Mammary epithelial cell (primary cell): ENCODE data around the gene GRB10.

Source experiments
- EZH2 ChIP-seq: IDR thresholded peaks from 2 replicates; pipeline ENCODE4 v1.6.1; 2012; ENCODE audit warnings: low read length, inconsistent platforms, borderline replicate concordance
- TF ChIP-seq, protein P1 (sequence below), 2 donors: IDR thresholded peaks in 1 of 2; conservative IDR thresholded peaks in 1 of 2; 2 replicates each; pipeline ENCODE4 v1.5.1; 2011 to 2012; ENCODE audit warnings: inconsistent platforms in 2 of 2, low read length in 2 of 2, mild to moderate bottlenecking in 2 of 2, control low read depth in 1 of 2, low read depth in 1 of 2; ENCODE audit not compliant: insufficient read depth in 1 of 2; ENCODE audit errors: extremely low read depth in 1 of 2

DNA sequence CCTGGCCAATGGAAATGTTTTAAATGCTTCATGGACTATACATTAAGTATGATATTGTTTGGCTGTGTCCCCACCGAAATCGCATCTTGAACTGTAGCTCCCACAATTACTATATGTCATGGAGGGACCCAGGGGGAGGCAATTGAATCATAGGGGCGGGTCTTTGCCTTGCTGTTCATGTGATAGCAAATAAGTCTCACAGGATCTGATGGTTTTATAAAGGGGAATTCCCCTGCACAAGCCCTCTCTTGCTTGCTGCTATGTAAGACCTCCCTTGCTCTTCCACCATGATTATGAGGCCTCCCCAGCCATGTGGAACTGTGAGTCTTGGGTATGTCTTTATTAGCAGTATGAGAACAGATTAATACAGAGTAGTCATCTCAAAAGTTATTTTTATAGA lies 32.4 kb upstream of the GRB10 start:
- TF ChIP-seq, protein P1, sequence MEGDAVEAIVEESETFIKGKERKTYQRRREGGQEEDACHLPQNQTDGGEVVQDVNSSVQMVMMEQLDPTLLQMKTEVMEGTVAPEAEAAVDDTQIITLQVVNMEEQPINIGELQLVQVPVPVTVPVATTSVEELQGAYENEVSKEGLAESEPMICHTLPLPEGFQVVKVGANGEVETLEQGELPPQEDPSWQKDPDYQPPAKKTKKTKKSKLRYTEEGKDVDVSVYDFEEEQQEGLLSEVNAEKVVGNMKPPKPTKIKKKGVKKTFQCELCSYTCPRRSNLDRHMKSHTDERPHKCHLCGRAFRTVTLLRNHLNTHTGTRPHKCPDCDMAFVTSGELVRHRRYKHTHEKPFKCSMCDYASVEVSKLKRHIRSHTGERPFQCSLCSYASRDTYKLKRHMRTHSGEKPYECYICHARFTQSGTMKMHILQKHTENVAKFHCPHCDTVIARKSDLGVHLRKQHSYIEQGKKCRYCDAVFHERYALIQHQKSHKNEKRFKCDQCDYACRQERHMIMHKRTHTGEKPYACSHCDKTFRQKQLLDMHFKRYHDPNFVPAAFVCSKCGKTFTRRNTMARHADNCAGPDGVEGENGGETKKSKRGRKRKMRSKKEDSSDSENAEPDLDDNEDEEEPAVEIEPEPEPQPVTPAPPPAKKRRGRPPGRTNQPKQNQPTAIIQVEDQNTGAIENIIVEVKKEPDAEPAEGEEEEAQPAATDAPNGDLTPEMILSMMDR (conservative IDR thresholded peaks at IDR 0.05 in 1 of 2, IDR thresholded peaks at IDR 0.05 in 1 of 2; ENCODE audit: extremely low read depth in 1 of 2, insufficient read depth in 1 of 2, low read depth in 1 of 2, low read length in 2 of 2) = no peak
- TF ChIP-seq EZH2 = no peak
